Kidney (tissue), 14 donors: ENCODE results near the gene SUCO. TPM values are rescaled to one million over a fixed set of nuclear protein-coding genes. Genes with fewer than 3 reads are reported as not detected.

Experiments used
- DNase-seq, 5 donors: peaks; one replicate each; pipeline ENCODE4 v3.0.0-alpha.2; 2013 to 2020
- FAIRE-seq: peaks from 2 replicates; lab custom pipeline; 2012; peaks lifted over from hg19 to GRCh38; lab: Jason Lieb, UNC
- H3K27ac ChIP-seq, 2 donors: one replicate each; pipeline ENCODE4 v1.7.0; 2013; ENCODE audit warnings: low read depth in 2 of 2, low read length in 2 of 2, inconsistent platforms in 1 of 2
- H3K27me3 ChIP-seq: one replicate; pipeline ENCODE4 v1.7.1; 2013; ENCODE audit warnings: low read length, inconsistent platforms; ENCODE audit not compliant: control insufficient read depth, insufficient read depth
- H3K36me3 ChIP-seq, 3 donors: one replicate each; pipeline versions ENCODE4 v1.7.0 to v1.7.1; 2013; ENCODE audit warnings: low read length in 3 of 3, control low read depth in 1 of 3, inconsistent platforms in 1 of 3; ENCODE audit not compliant: insufficient read depth in 3 of 3, control insufficient read depth in 2 of 3
- H3K4me1 ChIP-seq, 3 donors: one replicate each; pipeline versions ENCODE4 v1.7.0 to v1.7.1; 2013; ENCODE audit warnings: low read length in 3 of 3, inconsistent platforms in 1 of 3, low read depth in 1 of 3; ENCODE audit not compliant: control insufficient read depth in 2 of 3, insufficient read depth in 2 of 3
- H3K4me3 ChIP-seq, 3 donors: one replicate each; pipeline versions ENCODE4 v1.7.0 to v1.8.1; 2013; ENCODE audit warnings: low read length in 3 of 3, control low read depth in 1 of 3, inconsistent platforms in 1 of 3
- H3K9ac ChIP-seq, 3 donors: one replicate each; pipeline versions ENCODE4 v1.7.0 to v1.7.1; 2013; ENCODE audit warnings: low read length in 3 of 3, control low read depth in 1 of 3, inconsistent platforms in 1 of 3
- H3K9me3 ChIP-seq, 3 donors: one replicate each; pipeline versions ENCODE4 v1.7.0 to v1.7.1; 2013; ENCODE audit warnings: low read length in 3 of 3, control low read depth in 1 of 3, inconsistent platforms in 1 of 3; ENCODE audit not compliant: control insufficient read depth in 2 of 3, insufficient read depth in 1 of 3
- CTCF ChIP-seq: IDR thresholded peaks from 3 replicates; pipeline ENCODE4 v1.5.1; 2012; ENCODE audit warnings: mild to moderate bottlenecking, moderate library complexity, borderline replicate concordance; ENCODE audit not compliant: insufficient read depth; ENCODE audit errors: extremely low read depth
- intact Hi-C: fragments of 100-400 bp; cut with DNase I; formaldehyde crosslinking; loops from one replicate; pipeline ENCODE4 v1.11.1; 2022
- polyA plus RNA-seq: library from polyadenylated mRNA; stranded (reverse); fragments of 350-450 nt; fragmentation: Illumina TruSeq; extraction: RNeasy Lipid Tissue Mini Kit (QIAGEN cat#74804); gene quantifications from one replicate; pipeline ENCODE4 v1.2.3, GENCODE V29; 2014; ENCODE audit warnings: low read depth, low replicate concordance; ENCODE audit not compliant: insufficient read depth
- total RNA-seq: library from RNA; stranded (reverse); fragmentation: NEBNext Ultra II Directional; extraction: Animal tissue kit (Norgen Biotek cat#: 25700); gene quantifications from one replicate; pipeline ENCODE4 v1.2.1, GENCODE V29; 2021
- donor health status: control.
- donor health status: control.
- donor health status: control.
- donor health status: control.
- donor health status: control.
- donor health status: DM: yes; HTN: yes; CAD: no.
- donor health status: Normal renal cell carcinoma (clear cell type).

SUCO gene
- total and polyA plus RNA-seq, 2 donors from 2014 or later, result 9.8 to 40.0 TPM

- FAIRE-seq (no peak), DNase-seq (no peak)
- Histone ChIP-seq H3K9me3 (no peaks in the 10 kb centered on the region), H3K27me3 (no peaks in the 10 kb centered on the region), H3K9ac (no peak overlapping the region), H3K4me1 (no peaks in the 10 kb centered on the region), H3K4me3 (no peak overlapping the region), H3K27ac (no peak overlapping the region), H3K36me3 (no peaks in the 10 kb centered on the region)
- intact Hi-C loops, result no loop called here
- TF ChIP-seq CTCF, result no peak
These were observed 96.7 kb downstream of the SUCO start for GRCh38 chr1:172629638-172630037.

- FAIRE-seq (no peak), DNase-seq (no peak)
- no peak overlapping the region for H3K9ac ChIP-seq
- no peaks in the 10 kb centered on the region for H3K36me3 ChIP-seq
- H3K27me3 ChIP-seq, result no peaks in the 10 kb centered on the region
- TF ChIP-seq CTCF, result no peak
- no peaks in the 10 kb centered on the region for H3K4me1 ChIP-seq
- no peak overlapping the region for H3K4me3 ChIP-seq
- H3K9me3 ChIP-seq, result no peaks in the 10 kb centered on the region
- H3K27ac ChIP-seq, result no peak overlapping the region
- intact Hi-C loops, result no loop called here
These were observed 97.3 kb downstream of the SUCO start for GRCh38 chr1:172630056-172630818.

GRCh38 chr1:172630868-172631267, 97.9 kb downstream of the SUCO start:
- FAIRE-seq, result no peak
- H3K4me3 ChIP-seq, result no peak overlapping the region
- no peaks in the 10 kb centered on the region for H3K9me3 ChIP-seq
- no peak overlapping the region for H3K27ac ChIP-seq
- TF ChIP-seq CTCF, result no peak
- no peak overlapping the region for H3K9ac ChIP-seq
- H3K36me3 ChIP-seq, result no peaks in the 10 kb centered on the region
- H3K4me1 ChIP-seq, result no peaks in the 10 kb centered on the region
- H3K27me3 ChIP-seq, result no peaks in the 10 kb centered on the region
- intact Hi-C loops, result no loop called here
- DNase-seq, result no peak
